K562 (cell line): ENCODE data around the gene MCMBP. TPM values are rescaled to one million over a fixed set of nuclear protein-coding genes. Genes with fewer than 3 reads are reported as not detected.

Experiments
- ATAC-seq: fragments of 200-7000 bp; cut with Tn5 transposase; 3 replicates; pipeline ENCODE4 v1.9.1; 2020; ENCODE audit warnings: moderate library complexity
- BruUV-seq: library from RNA; stranded (reverse); fragments of 400-500 nt; replicated peaks from 2 replicates; lab custom pipeline; 2021; lab: Mats Ljungman, UMichigan
- CTCF ChIA-PET: fragments of 300-600 bp; formaldehyde crosslinking; extraction: SDS; loops from one replicate; lab custom pipeline; 2021; ENCODE audit warnings: low intra/inter-chr PET ratio; lab: Yijun Ruan, JAX
- POLR2A ChIA-PET: fragments of 300-600, 350-650 bp; sonication (Branson Sonifier 250); formaldehyde crosslinking; extraction: SDS; loops from one replicate; lab custom pipeline; 2021; ENCODE audit warnings: antibody characterized with exemption, inconsistent platforms; lab: Yijun Ruan, JAX
- DNase-seq, 4 experiments: peaks; one replicate each; pipeline versions ENCODE4 v3.0.0 to v3.0.0-alpha.2; 2011 to 2018; ENCODE audit warnings: low spot score in 3 of 4, mixed read lengths in 3 of 4; ENCODE audit errors: extremely low read depth in 1 of 4
- FAIRE-seq: peaks from 2 replicates; lab custom pipeline; 2011; peaks lifted over from hg19 to GRCh38; lab: Jason Lieb, UNC
- H2AFZ ChIP-seq: 2 replicates; pipeline ENCODE4 v1.6.0; 2011; ENCODE audit warnings: low read depth, low read length, control low read depth, inconsistent platforms
- H3K27ac ChIP-seq: fragments of 200-600 bp; 3 replicates; pipeline ENCODE4 v1.8.0; 2011; ENCODE audit warnings: low read depth, mild to moderate bottlenecking, control low read depth, inconsistent platforms, low read length, moderate library complexity, mixed read lengths; ENCODE audit errors: extremely low read depth
- H3K27me3 ChIP-seq, 2 experiments: fragments of 300-600 bp in 1 of 2; 2 replicates in 1 of 2; 3 replicates in 1 of 2; pipeline versions ENCODE4 v1.6.0 to v1.8.0; 2011; ENCODE audit warnings: inconsistent platforms in 2 of 2, low read length in 2 of 2, mild to moderate bottlenecking in 1 of 2, mixed read lengths in 1 of 2, moderate library complexity in 1 of 2; ENCODE audit not compliant: control insufficient read depth in 2 of 2, insufficient read depth in 2 of 2
- H3K36me3 ChIP-seq: fragments of 300-600 bp; 3 replicates; pipeline ENCODE4 v1.8.0; 2011; ENCODE audit warnings: mild to moderate bottlenecking, low read length, inconsistent platforms; ENCODE audit not compliant: control insufficient read depth, insufficient read depth
- H3K4me1 ChIP-seq, 2 experiments: fragments of 200-600 bp in 1 of 2; replicated peaks in 1 of 2; 2 replicates in 1 of 2; 3 replicates in 1 of 2; pipeline versions ENCODE4 v1.5.1 to v1.8.0; 2011; ENCODE audit warnings: inconsistent platforms in 2 of 2, low read length in 2 of 2, mild to moderate bottlenecking in 1 of 2, mixed read lengths in 1 of 2, moderate library complexity in 1 of 2; ENCODE audit not compliant: control insufficient read depth in 2 of 2, insufficient read depth in 2 of 2
- H3K4me2 ChIP-seq: 2 replicates; pipeline ENCODE4 v1.6.1; 2011; ENCODE audit warnings: low read length, control low read depth, inconsistent platforms, mixed read lengths; ENCODE audit not compliant: insufficient read depth
- H3K4me3 ChIP-seq: fragments of 200-600 bp; sonication (generic), shearing (Covaris generic); 2 replicates; pipeline ENCODE4 v1.5.1; 2016; ENCODE audit warnings: control low read depth, inconsistent platforms
- H3K79me2 ChIP-seq: fragments of 200-600 bp; 3 replicates; pipeline ENCODE4 v1.8.0; 2011; ENCODE audit warnings: low read length, inconsistent platforms; ENCODE audit not compliant: control insufficient read depth, insufficient read depth
- H3K9ac ChIP-seq, 2 experiments: 2 replicates each; pipeline versions ENCODE4 v1.6.0 to v1.6.1; 2011; ENCODE audit warnings: low read depth in 2 of 2, low read length in 2 of 2, control low read depth in 1 of 2, inconsistent platforms in 1 of 2, mild to moderate bottlenecking in 1 of 2, mixed read lengths in 1 of 2; ENCODE audit not compliant: insufficient read depth in 1 of 2
- H3K9me1 ChIP-seq: one replicate; pipeline ENCODE4 v1.6.0; 2011; ENCODE audit warnings: inconsistent platforms, mild to moderate bottlenecking, low read length, moderate library complexity; ENCODE audit not compliant: control insufficient read depth, insufficient read depth
- H3K9me3 ChIP-seq: replicated peaks from 2 replicates; pipeline ENCODE4 v1.5.1; 2011; ENCODE audit warnings: low read depth, low read length, inconsistent platforms; ENCODE audit not compliant: control insufficient read depth, insufficient read depth
- H4K20me1 ChIP-seq: replicated peaks from 2 replicates; pipeline ENCODE4 v1.6.1; 2011; ENCODE audit warnings: low read length, inconsistent platforms, mixed read lengths; ENCODE audit not compliant: control insufficient read depth, insufficient read depth
- ARID1B ChIP-seq: fragments of 450-650 bp; IDR thresholded peaks from 2 replicates; pipeline ENCODE4 v1.6.1; 2016; ENCODE audit warnings: antibody characterized with exemption, mild to moderate bottlenecking, inconsistent platforms
- BRD9 ChIP-seq: fragments of 450-650 bp; IDR thresholded peaks from 2 replicates; pipeline ENCODE4 v1.6.1; 2018; ENCODE audit warnings: low read depth; ENCODE audit not compliant: partially characterized antibody
- CAMTA2 ChIP-seq: fragments of 250-450 bp; sonication (Bioruptor Pico); conservative IDR thresholded peaks from 2 replicates; pipeline ENCODE4 v1.5.1; 2022
- COPS2 ChIP-seq: fragments of 450-650 bp; conservative IDR thresholded peaks from 2 replicates; pipeline ENCODE4 v1.6.1; 2016; ENCODE audit warnings: mild to moderate bottlenecking, moderate library complexity
- CREB1 ChIP-seq, 2 experiments: sonication (generic) in 1 of 2; formaldehyde crosslinking in 1 of 2; IDR thresholded peaks; 2 replicates each; pipeline versions ENCODE4 v1.6.1 to v1.8.0; 2012 to 2022; ENCODE audit warnings: inconsistent platforms in 1 of 2, mild to moderate bottlenecking in 1 of 2, missing genetic modification reagents in 1 of 2, moderate library complexity in 1 of 2
- ELK3 ChIP-seq: fragments of 450-650 bp; formaldehyde crosslinking; IDR thresholded peaks from 2 replicates; pipeline ENCODE4 v1.4.0; 2020; ENCODE audit warnings: mild to moderate bottlenecking
- ETS2 ChIP-seq: IDR thresholded peaks from 2 replicates; pipeline ENCODE4 v1.6.1; 2016; ENCODE audit warnings: borderline replicate concordance, missing genetic modification characterization, mild to moderate bottlenecking, moderate library complexity, missing compliant biosample characterization; ENCODE audit not compliant: poor library complexity, severe bottlenecking
- HLTF ChIP-seq: fragments of 450-650 bp; IDR thresholded peaks from 2 replicates; pipeline ENCODE4 v1.6.1; 2016
- NBN ChIP-seq: fragments of 450-650 bp; IDR thresholded peaks from 2 replicates; pipeline ENCODE4 v1.6.1; 2016; ENCODE audit warnings: low read depth, mild to moderate bottlenecking
- NCOA2 ChIP-seq, 2 experiments: fragments of 450-650 bp; IDR thresholded peaks; 2 replicates each; pipeline ENCODE4 v1.6.1; 2018; ENCODE audit warnings: mild to moderate bottlenecking in 2 of 2, moderate library complexity in 1 of 2; ENCODE audit not compliant: partially characterized antibody in 2 of 2
- RBM34 ChIP-seq: fragments of 200-400 bp; formaldehyde crosslinking; IDR thresholded peaks from 2 replicates; pipeline ENCODE4 v1.6.1; 2018; ENCODE audit warnings: low read length, borderline replicate concordance; ENCODE audit not compliant: insufficient read depth
- SREBF2 ChIP-seq: sonication (generic); formaldehyde crosslinking; IDR thresholded peaks from 2 replicates; pipeline ENCODE4 v1.4.0; 2020; ENCODE audit warnings: mild to moderate bottlenecking, missing genetic modification reagents
- ZEB2 ChIP-seq: fragments of 450-650 bp; IDR thresholded peaks from 2 replicates; pipeline ENCODE4 v1.6.1; 2016
- ZFP30 ChIP-seq: fragments of 250-450 bp; sonication (Bioruptor Pico); IDR thresholded peaks from 2 replicates; pipeline ENCODE4 v1.8.0; 2022; ENCODE audit warnings: moderate library complexity, mild to moderate bottlenecking, inconsistent platforms, borderline replicate concordance
- ZNF140 ChIP-seq: fragments of 250-450 bp; sonication (Bioruptor Pico); IDR thresholded peaks from 2 replicates; pipeline ENCODE4 v1.8.0; 2021; ENCODE audit warnings: moderate library complexity, mild to moderate bottlenecking, inconsistent platforms
- ZNF384 ChIP-seq: IDR thresholded peaks from 2 replicates; pipeline ENCODE4 v1.6.1; 2012; ENCODE audit warnings: low read depth, low read length, improper control_type of control experiment
- ZNF583 ChIP-seq: fragments of 250-450 bp; sonication (Bioruptor Pico); IDR thresholded peaks from 2 replicates; pipeline ENCODE4 v1.4.0; 2020
- WGBS: fragments of 100-300 bp; shearing (Covaris generic); methylation state at CpG from one replicate; pipeline ENCODE4 v1.1.6; 2016; ENCODE audit warnings: low coverage, mixed read lengths; ENCODE audit not compliant: insufficient coverage; ENCODE audit errors: missing lambda C conversion rate; 5-methylcytosine and 5-hydroxymethylcytosine counted together
- in situ Hi-C: fragments of 300-500 bp; cut with MboI; formaldehyde crosslinking; loops from 4 replicates; pipeline ENCODE4 v1.15.0; 2018; ENCODE audit warnings: inconsistent platforms, mixed read lengths
- intact Hi-C: fragments of 100-400 bp; cut with micrococcal nuclease; formaldehyde crosslinking; loops from 2 replicates; pipeline ENCODE4 v1.14.2; 2022
- polyA plus RNA-seq, 8 experiments: library from polyadenylated mRNA; depleted of rRNA in 4 of 8; stranded (reverse) in 5 of 8; unstranded in 3 of 8; fragments of >200 nt; fragmentation: Nextera tagmentation in 2 of 8; fragmentation: Illumina TruSeq in 1 of 8; extraction: Ambion mirVana in 2 of 8; extraction: Trizol in 1 of 8; gene quantifications; 2 replicates each; pipeline versions ENCODE4 v1.2.1 to v1.2.3, GENCODE V29; 2011 to 2014; ENCODE audit warnings: inconsistent platforms in 1 of 8, missing spikeins in 1 of 8
- total RNA-seq, 7 experiments: library from RNA; depleted of rRNA in 6 of 7; stranded (reverse); fragments of >200 nt in 6 of 7; fragmentation: Illumina TruSeq in 2 of 7; extraction: Trizol in 2 of 7; gene quantifications; 2 replicates each; pipeline versions ENCODE4 v1.2.1 to v1.2.3, GENCODE V29; 2011 to 2021; ENCODE audit warnings: low replicate concordance in 1 of 7

MCMBP gene
- total and polyA plus RNA-seq, 9 of the 15 experiments (the other 6 are each of a cell fraction or from before 2014, with no cell fraction given): 11.2 to 74.3 (median 50.5) TPM

GRCh38 chr10:119805702-119806230, 66.9 kb downstream of the MCMBP start:
- ChIA-PET CTCF (no interaction called here), POLR2A (no interaction called here)
- no peak for ATAC-seq
- 48% methylated on average over 5 of the region's 5 CpGs for WGBS
- no peaks in the 10 kb centered on the region for H3K9me3 ChIP-seq
- no peak for TF ChIP-seq NBN
- no peak for TF ChIP-seq ZEB2
- no peak for TF ChIP-seq COPS2
- TF ChIP-seq ZFP30 (CRISPR knock-in tag): no peak
- TF ChIP-seq SREBF2 (CRISPR knock-in tag): no peak
- no peak for TF ChIP-seq BRD9
- no peak for TF ChIP-seq RBM34
- no peak for TF ChIP-seq CREB1 (IDR thresholded peaks at IDR 0.05)
- no peak for TF ChIP-seq CREB1 (CRISPR knock-in tag; IDR thresholded peaks at IDR 0.05)
- no peak for TF ChIP-seq ETS2 (tag)
- no peak for TF ChIP-seq NCOA2 (IDR thresholded peaks at IDR 0.05; ENCODE audit: partially characterized antibody in 2 of 2)
- no peak for TF ChIP-seq CAMTA2 (CRISPR knock-in tag)
- no peak for TF ChIP-seq ELK3 (CRISPR knock-in tag)
- TF ChIP-seq ZNF583 (CRISPR knock-in tag): no peak
- no peak for TF ChIP-seq HLTF
- TF ChIP-seq ZNF384: no peak
- TF ChIP-seq ARID1B: no peak
- no peak for TF ChIP-seq ZNF140 (CRISPR knock-in tag)
- no peak overlapping the region for H2AFZ ChIP-seq
- in situ Hi-C loops: no loop called here
- H3K27ac ChIP-seq: no peak overlapping the region
- H3K27me3 ChIP-seq: no peaks in the 10 kb centered on the region
- no peaks in the 10 kb centered on the region for H3K4me1 ChIP-seq
- H4K20me1 ChIP-seq: no peaks in the 10 kb centered on the region
- DNase-seq: no peak
- 0 out of 3 replicates have a peak, but pooled peaks cover 2% of the 10 kb centered on the region for H3K36me3 ChIP-seq
- H3K79me2 ChIP-seq: no peaks in the 10 kb centered on the region
- no peak overlapping the region for H3K9ac ChIP-seq
- no peak overlapping the region for H3K4me3 ChIP-seq
- H3K4me2 ChIP-seq: no peak overlapping the region
- no TSS peak for BruUV-seq
- FAIRE-seq: no peak
- H3K9me1 ChIP-seq: no peaks in the 10 kb centered on the region
- intact Hi-C loops: no loop called here
